Neural cell (in vitro differentiated cells): ENCODE results near the gene ZNF701.

Experiments
- EP300 ChIP-seq: fragments of 450-650 bp; conservative IDR thresholded peaks from 2 replicates; pipeline ENCODE4 v1.6.1; 2014; ENCODE audit warnings: antibody characterized with exemption, mild to moderate bottlenecking, moderate library complexity; ENCODE audit not compliant: poor library complexity, severe bottlenecking
- EZH2 ChIP-seq: fragments of 200-600, 300-800 bp; shearing (Covaris generic), sonication (generic); IDR thresholded peaks from 2 replicates; pipeline ENCODE4 v1.6.1; 2014; ENCODE audit warnings: antibody characterized with exemption, low read length, borderline replicate concordance, mild to moderate bottlenecking; ENCODE audit not compliant: insufficient read depth, poor library complexity, severe bottlenecking

GRCh38 chr19:52622261-52622660, 52.2 kb downstream of the ZNF701 start:
- TF ChIP-seq EP300 (no peak), EZH2 (no peak)
